OCI-LY1 (cell line): ENCODE measurements around the gene SLIT3.

Experiments
- CTCF ChIP-seq: fragments of 200-600 bp; sonication (generic), shearing (Covaris generic); IDR thresholded peaks from 2 replicates; pipeline ENCODE4 v1.5.1; 2017; ENCODE audit warnings: mild to moderate bottlenecking, antibody characterized with exemption, low read length, moderate library complexity, mixed read lengths
- EZH2 ChIP-seq: fragments of 200-600 bp; sonication (generic), shearing (Covaris generic); IDR thresholded peaks from 2 replicates; pipeline ENCODE4 v1.8.0; 2017; ENCODE audit warnings: borderline replicate concordance, mixed run types, mild to moderate bottlenecking, antibody characterized with exemption, low read length, moderate library complexity, mixed read lengths

- TF ChIP-seq CTCF, result no peak
- no peak for TF ChIP-seq EZH2
Measured at GRCh38 chr5:168967882-168968620, 332.9 kb downstream of the SLIT3 start.
